Measurements from ENCODE around the gene PEX11G. TPM values are rescaled to one million over a fixed set of nuclear protein-coding genes. Genes with fewer than 3 reads are reported as not detected.

Gene PEX11G
- 3.7 and 4.4 TPM in 2 replicates for polyA plus RNA-seq (2014; cell fraction: cytosol; rRNA removed)
- 0.30 and 1.8 TPM in 2 replicates for polyA plus RNA-seq (2014; cell fraction: nucleus; rRNA removed)

GRCh38 chr19:7488736-7489353, at the start of gene PEX11G:
TSS of gene PEX11G (minus strand) at chr19:7489035. CDS start at chr19:7489010, 25 bp downstream.
- DNase-seq (ENCODE audit: low spot score): peak; percentile 74

- no peak for DNase-seq (ENCODE audit: low spot score)
Measured at GRCh38 chr19:7535998-7536695, 47.3 kb upstream of the PEX11G start.

GRCh38 chr19:7535047-7535997, 46.5 kb upstream of the PEX11G start, which contains the start of gene PNPLA6:
TSS of gene PNPLA6 (plus strand) at chr19:7535717. CDS start at chr19:7535789, 72 bp downstream.
- DNase-seq (ENCODE audit: low spot score): peak; percentile 90

GRCh38 chr19:7534531-7535046, 45.8 kb upstream of the PEX11G start:
- DNase-seq (ENCODE audit: low spot score): peak; percentile 30

GRCh38 chr19:7533925-7534480, 45.2 kb upstream of the PEX11G start:
- DNase-seq (ENCODE audit: low spot score): peak; percentile 75

GRCh38 chr19:7533281-7533885, 44.5 kb upstream of the PEX11G start:
- no peak for DNase-seq (ENCODE audit: low spot score)

GRCh38 chr19:7529610-7530490, 41.0 kb upstream of the PEX11G start:
- DNase-seq (ENCODE audit: low spot score): no peak

- DNase-seq (ENCODE audit: low spot score): no peak
Measured at GRCh38 chr19:7529246-7529600, 40.4 kb upstream of the PEX11G start.

- DNase-seq (ENCODE audit: low spot score): no peak
Measured at GRCh38 chr19:7528522-7529245, 39.8 kb upstream of the PEX11G start.

GRCh38 chr19:7528192-7528519, 39.3 kb upstream of the PEX11G start:
- DNase-seq (ENCODE audit: low spot score): no peak

GRCh38 chr19:7527516-7528191, 38.8 kb upstream of the PEX11G start:
- no peak for DNase-seq (ENCODE audit: low spot score)

- no peak for DNase-seq (ENCODE audit: low spot score)
Measured at GRCh38 chr19:7526059-7526929, 37.5 kb upstream of the PEX11G start.

GRCh38 chr19:7524992-7525739, 36.3 kb upstream of the PEX11G start:
- DNase-seq (ENCODE audit: low spot score): no peak

GRCh38 chr19:7524523-7524922, 35.7 kb upstream of the PEX11G start:
- no peak for DNase-seq (ENCODE audit: low spot score)

GRCh38 chr19:7522923-7523667, 34.3 kb upstream of the PEX11G start:
- DNase-seq (ENCODE audit: low spot score): no peak

Measured in SK-N-DZ (cell line).